Uterus (tissue), 4 donors: ENCODE measurements around the gene CCDC93. TPM values are rescaled to one million over a fixed set of nuclear protein-coding genes. Genes with fewer than 3 reads are reported as not detected.
A peak's percentile ranks its signal among the peaks of the same experiment; 100 is the strongest.

Experiments used
- DNase-seq, 2 donors: peaks; one replicate each; pipeline ENCODE4 v3.0.0-alpha.2; 2019 to 2020
- H3K27ac ChIP-seq, 2 donors: fragments of 200-600 bp; sonication (generic); 1 replicate in 1 of 2; 2 replicates in 1 of 2; pipeline ENCODE4 v1.5.1; 2016 to 2018
- H3K27me3 ChIP-seq, 2 donors: fragments of 200-600 bp; sonication (generic); one replicate each; pipeline ENCODE4 v1.5.1; 2018 to 2019; ENCODE audit warnings: control low read depth in 1 of 2
- H3K36me3 ChIP-seq, 2 donors: fragments of 200-600 bp; sonication (generic); one replicate each; pipeline ENCODE4 v1.5.1; 2019; ENCODE audit warnings: control low read depth in 1 of 2
- H3K4me1 ChIP-seq, 2 donors: fragments of 200-600 bp; sonication (generic); one replicate each; pipeline ENCODE4 v1.5.1; 2018 to 2019; ENCODE audit warnings: control low read depth in 1 of 2
- H3K4me3 ChIP-seq, 2 donors: fragments of 200-600 bp; sonication (generic); 1 replicate in 1 of 2; 2 replicates in 1 of 2; pipeline ENCODE4 v1.5.1; 2018 to 2019; ENCODE audit warnings: mild to moderate bottlenecking in 1 of 2
- H3K9me3 ChIP-seq, 2 donors: fragments of 200-600 bp; sonication (generic); one replicate each; pipeline ENCODE4 v1.5.1; 2019; ENCODE audit warnings: control low read depth in 1 of 2
- CTCF ChIP-seq, 4 experiments: fragments of 200-600 bp in 2 of 4; fragments of 450-650 bp in 2 of 4; sonication (generic) in 2 of 4; IDR thresholded peaks; one replicate each; pipeline ENCODE4 v1.5.1; 2016 to 2019; ENCODE audit warnings: antibody characterized with exemption in 4 of 4, mild to moderate bottlenecking in 2 of 4, moderate library complexity in 1 of 4
- POLR2A ChIP-seq, 2 donors: fragments of 450-650 bp; IDR thresholded peaks; one replicate each; pipeline ENCODE4 v1.6.1; 2016; ENCODE audit warnings: antibody characterized with exemption in 2 of 2, mild to moderate bottlenecking in 1 of 2, moderate library complexity in 1 of 2
- intact Hi-C: fragments of 100-400 bp; cut with DNase I; formaldehyde crosslinking; loops from one replicate; pipeline ENCODE4 v1.15.1; 2023; ENCODE audit warnings: low total_unique reads
- total RNA-seq, 4 donors: library from RNA; depleted of rRNA in 3 of 4; stranded (reverse); fragments of >200 nt in 3 of 4; gene quantifications; one replicate each; pipeline versions ENCODE4 v1.1.0 to v1.2.4, GENCODE V29; 2014 to 2023
- donor health status: DM: yes; HTN: yes; CAD: no.

Gene CCDC93
- total RNA-seq, 4 donors from 2014 or later, result 6.5 to 45.5 (median 32.7) TPM

DNA sequence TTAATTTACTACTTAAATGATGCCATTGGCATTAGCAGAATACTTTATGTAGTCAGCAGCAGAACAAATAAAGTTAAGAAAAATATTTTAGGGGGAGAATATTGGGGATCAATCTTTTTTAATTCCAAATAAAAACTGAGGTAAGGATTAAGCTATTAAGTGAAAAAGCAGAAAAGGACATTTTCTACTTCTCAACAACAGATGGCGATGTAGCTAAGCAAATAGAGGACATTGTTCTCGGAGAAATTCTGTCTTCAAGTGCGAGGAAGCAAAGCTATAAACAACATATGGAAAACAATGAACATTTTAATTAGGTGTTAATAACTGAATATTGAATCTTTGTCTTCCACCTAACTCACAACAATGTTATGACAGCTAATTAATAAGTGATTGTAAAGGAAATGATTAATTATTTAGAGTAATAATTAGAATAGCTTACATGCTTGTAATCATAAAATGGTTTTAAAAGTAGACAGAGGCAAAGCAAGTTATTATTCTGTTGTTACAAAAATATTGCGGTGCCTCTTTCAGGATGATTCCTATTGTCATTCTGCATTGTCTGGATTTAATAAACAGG is 32.9 kb upstream of the CCDC93 start:
- Histone ChIP-seq H3K9me3 (no peaks in the 10 kb centered on the region), H3K4me3 (no peak overlapping the region), H3K27ac (no peak overlapping the region), H3K36me3 (no peaks in the 10 kb centered on the region), H3K27me3 (no peaks in the 10 kb centered on the region), H3K4me1 (no peaks in the 10 kb centered on the region)
- no peak for DNase-seq
- peak; percentile 47 to 57 (median 52) for TF ChIP-seq CTCF (IDR thresholded peaks at IDR 0.05)
- TF ChIP-seq POLR2A (IDR thresholded peaks at IDR 0.05), result no peak
- intact Hi-C loops, result no loop called here

DNA sequence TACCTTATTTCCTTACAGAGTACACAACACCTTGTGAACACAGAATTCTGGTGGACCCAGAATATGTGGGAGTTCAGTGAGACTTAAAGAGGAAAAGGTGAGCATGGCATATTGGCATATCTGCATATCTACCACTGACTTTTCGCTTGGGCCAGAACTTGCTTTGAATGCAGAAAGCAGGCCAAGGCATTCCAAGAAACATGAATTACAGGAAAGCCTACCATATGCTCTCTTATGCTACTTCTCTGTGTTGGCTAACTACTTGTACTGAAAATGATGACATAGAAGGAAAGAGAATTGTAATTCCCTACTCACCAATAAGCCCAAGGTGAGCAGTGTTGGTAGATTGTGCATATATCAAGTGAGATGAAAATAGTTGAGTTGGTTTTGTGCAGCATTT is 31.4 kb upstream of the CCDC93 start:
- Histone ChIP-seq H3K27ac (no peak overlapping the region), H3K27me3 (no peaks in the 10 kb centered on the region), H3K9me3 (no peaks in the 10 kb centered on the region), H3K4me1 (no peaks in the 10 kb centered on the region), H3K4me3 (no peak overlapping the region), H3K36me3 (no peaks in the 10 kb centered on the region)
- no peak for DNase-seq
- intact Hi-C loops, result no loop called here
- TF ChIP-seq CTCF (IDR thresholded peaks at IDR 0.05), result no peak

DNA sequence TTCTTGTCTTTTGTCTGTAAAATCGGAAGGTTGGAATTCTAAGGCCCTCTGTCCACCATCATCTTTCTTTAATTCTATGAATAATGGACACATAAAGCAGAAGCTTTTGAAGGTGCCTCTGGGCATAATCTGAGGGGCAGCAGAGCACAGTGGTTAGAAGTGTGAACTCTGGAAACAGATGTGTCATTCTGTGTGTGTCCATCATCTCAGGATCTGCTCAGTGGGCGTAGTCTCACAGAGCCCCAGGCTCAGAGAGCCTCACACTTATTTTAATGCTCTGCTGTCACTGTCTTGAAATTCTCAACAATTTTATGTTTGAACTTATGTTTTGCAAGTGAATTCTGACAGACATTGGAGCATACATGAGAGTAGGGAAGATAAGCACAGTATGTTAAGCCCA is 31.0 kb upstream of the CCDC93 start:
- no peak for DNase-seq
- intact Hi-C loops, result no loop called here
- TF ChIP-seq POLR2A (IDR thresholded peaks at IDR 0.05) (no peak), CTCF (IDR thresholded peaks at IDR 0.05) (no peak)

GRCh38 chr2:118044103-118044716 is 30.3 kb upstream of the CCDC93 start:
- Histone ChIP-seq H3K27me3 (no peaks in the 10 kb centered on the region), H3K27ac (no peak overlapping the region), H3K9me3 (no peaks in the 10 kb centered on the region), H3K4me3 (no peak overlapping the region), H3K36me3 (no peaks in the 10 kb centered on the region), H3K4me1 (no peaks in the 10 kb centered on the region)
- TF ChIP-seq POLR2A (IDR thresholded peaks at IDR 0.05) (no peak), CTCF (IDR thresholded peaks at IDR 0.05) (no peak)
- no peak for DNase-seq
- intact Hi-C loops, result no loop called here

More for the DNA sequence above, 31.0 kb upstream of the CCDC93 start:
- Histone ChIP-seq H3K4me1 (no peaks in the 10 kb centered on the region), H3K27me3 (no peaks in the 10 kb centered on the region), H3K27ac (no peak overlapping the region), H3K9me3 (no peaks in the 10 kb centered on the region), H3K36me3 (no peaks in the 10 kb centered on the region), H3K4me3 (no peak overlapping the region)

DNA sequence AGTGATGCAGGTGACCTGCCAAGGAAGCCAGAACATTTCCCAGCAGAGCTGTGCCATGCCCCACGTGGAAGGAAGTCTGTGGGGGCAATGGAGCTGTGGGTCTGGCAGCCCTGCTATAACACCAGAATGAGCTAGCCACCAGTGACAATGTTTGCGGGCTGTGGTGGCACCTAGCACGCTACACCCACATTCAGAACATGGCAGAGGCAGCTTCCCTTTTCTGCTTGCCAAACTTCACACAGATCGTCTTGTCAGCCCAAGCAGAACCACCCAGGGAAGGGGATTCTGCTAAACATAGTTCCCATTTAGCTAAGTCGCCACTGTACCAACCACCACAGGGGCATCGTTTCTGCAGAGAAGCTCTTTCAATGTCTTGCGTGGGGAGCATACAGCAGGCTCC is 27.0 kb upstream of the CCDC93 start:
- H3K27ac ChIP-seq, result no peak overlapping the region
- H3K4me1 ChIP-seq, result no peaks in the 10 kb centered on the region
- DNase-seq, result no peak
- H3K4me3 ChIP-seq, result no peak overlapping the region
- intact Hi-C loops, result no loop called here
- peaks cover 0 to 2% of the 10 kb centered on the region in 2 donors for H3K9me3 ChIP-seq
- no peaks in the 10 kb centered on the region for H3K36me3 ChIP-seq
- H3K27me3 ChIP-seq, result no peaks in the 10 kb centered on the region
- TF ChIP-seq POLR2A (IDR thresholded peaks at IDR 0.05) (no peak), CTCF (IDR thresholded peaks at IDR 0.05) (no peak)
